ENCODE data around the gene CCNI2.
A peak's percentile ranks its signal among the peaks of the same experiment; 100 is the strongest.
"Not testable (repeated sequence)": the region's sequence is repeated elsewhere in the genome, so short reads cannot be mapped to it uniquely, and the experiment has no call there.

The CCNI2 gene

GRCh38 chr5:132781029-132781428 lies 33.8 kb downstream of the CCNI2 start:
- no peak for DNase-seq (ENCODE audit: low read depth)

GRCh38 chr5:132782101-132782500 lies 34.9 kb downstream of the CCNI2 start:
- peak; percentile 31 for DNase-seq (ENCODE audit: low read depth)

- DNase-seq (ENCODE audit: low read depth): no peak
Measured at GRCh38 chr5:132785365-132785764, 38.1 kb downstream of the CCNI2 start.

- DNase-seq (ENCODE audit: low read depth): no peak
Measured at GRCh38 chr5:132785864-132786263, 38.6 kb downstream of the CCNI2 start.

- DNase-seq (ENCODE audit: low read depth): no peak
Measured at GRCh38 chr5:132787076-132787475, 39.9 kb downstream of the CCNI2 start.

GRCh38 chr5:132788508-132788907 lies 41.3 kb downstream of the CCNI2 start:
- no peak for DNase-seq (ENCODE audit: low read depth)

- DNase-seq (ENCODE audit: low read depth): no peak
Measured at GRCh38 chr5:132788990-132789886, 42.0 kb downstream of the CCNI2 start.

- no peak for DNase-seq (ENCODE audit: low read depth)
Measured at GRCh38 chr5:132790201-132790865, 43.1 kb downstream of the CCNI2 start.

- no peak for DNase-seq (ENCODE audit: low read depth)
Measured at GRCh38 chr5:132791026-132791425, 43.8 kb downstream of the CCNI2 start.

- DNase-seq (ENCODE audit: low read depth): no peak
Measured at GRCh38 chr5:132797651-132798050, 50.4 kb downstream of the CCNI2 start.

- DNase-seq (ENCODE audit: low read depth): no peak
Measured at GRCh38 chr5:132799392-132799791, 52.2 kb downstream of the CCNI2 start.

GRCh38 chr5:132800545-132800944 lies 53.3 kb downstream of the CCNI2 start:
- no peak for DNase-seq (ENCODE audit: low read depth)

GRCh38 chr5:132802044-132802684 lies 54.9 kb downstream of the CCNI2 start:
- DNase-seq (ENCODE audit: low read depth): no peak

- DNase-seq (ENCODE audit: low read depth): not testable (repeated sequence)
Measured at GRCh38 chr5:132802685-132803066, 55.5 kb downstream of the CCNI2 start.

Measured in non-pigmented ciliary epithelial cell (primary cell).